Activated B cell treated with CpG ODN at 0.5 μM for 24 hours (primary cell): ENCODE data around the gene KIF24. TPM values are rescaled to one million over a fixed set of nuclear protein-coding genes. Genes with fewer than 3 reads are reported as not detected.
"Not testable (repeated sequence)": the region's sequence is repeated elsewhere in the genome, so short reads cannot be mapped to it uniquely, and the experiment has no call there.

Experiments
- ATAC-seq: fragments of 200-7000 bp; cut with Tn5 transposase; one replicate; pipeline ENCODE4 v1.10.0; 2021; ENCODE audit warnings: low read depth, mild to moderate bottlenecking, moderate library complexity
- CTCF ChIA-PET: fragments of 350-600 bp; sonication (Branson Sonifier 250); formaldehyde crosslinking; loops from one replicate; lab custom pipeline; 2021; ENCODE audit warnings: antibody characterized with exemption; lab: Charles Lee
- POLR2A ChIA-PET: fragments of 350-600 bp; sonication (Branson Sonifier 250); formaldehyde crosslinking; loops from one replicate; lab custom pipeline; 2021; ENCODE audit warnings: antibody characterized with exemption; lab: Charles Lee
- DNase-seq: peaks from one replicate; pipeline ENCODE4 v3.0.0; 2022
- H3K27ac Mint-ChIP-seq: one replicate; pipeline ENCODE4 v1.8.0; 2020; ENCODE audit warnings: mixed read lengths
- H3K27me3 Mint-ChIP-seq: one replicate; pipeline ENCODE4 v1.8.0; 2021; ENCODE audit warnings: mixed read lengths
- H3K36me3 Mint-ChIP-seq: one replicate; pipeline ENCODE4 v1.8.0; 2021; ENCODE audit warnings: low read depth, mixed read lengths
- H3K4me1 Mint-ChIP-seq: one replicate; pipeline ENCODE4 v1.8.0; 2021; ENCODE audit warnings: mixed read lengths
- H3K4me3 Mint-ChIP-seq: one replicate; pipeline ENCODE4 v1.8.0; 2020; ENCODE audit warnings: mild to moderate bottlenecking, mixed read lengths
- H3K9me3 Mint-ChIP-seq: one replicate; pipeline ENCODE4 v1.8.0; 2020; ENCODE audit warnings: mixed read lengths
- CTCF ChIP-seq: fragments of 200-600 bp; IDR thresholded peaks from one replicate; pipeline ENCODE4 v1.8.0; 2022; ENCODE audit warnings: antibody characterized with exemption, mild to moderate bottlenecking
- intact Hi-C: fragments of 100-400 bp; cut with micrococcal nuclease; formaldehyde crosslinking; loops from one replicate; pipeline ENCODE4 v1.15.1; 2024
- total RNA-seq: library from RNA; stranded (reverse); gene quantifications from 2 replicates; pipeline ENCODE4 v1.2.3, GENCODE V29; 2022

The KIF24 gene
- total RNA-seq, 1 donor from 2014 or later, result 0.71 TPM

GRCh38 chr9:34370335-34370969 is 41.4 kb upstream of the KIF24 start:
- intact Hi-C loops, result no loop called here
- H3K9me3 Mint-ChIP-seq, result no peaks in the 10 kb centered on the region
- H3K27ac Mint-ChIP-seq, result no peak overlapping the region
- POLR2A ChIA-PET, result no interaction called here
- CTCF ChIA-PET, result interaction anchor here (0.9 kb wide), 1 partner anchor 39 kb away, joined by 3 read pairs; no protein-coding TSS in a partner anchor
- DNase-seq (no peak), ATAC-seq (no peak)
- H3K4me1 Mint-ChIP-seq, result peaks cover 2% of the 10 kb centered on the region
- no peaks in the 10 kb centered on the region for H3K27me3 Mint-ChIP-seq
- no peak for TF ChIP-seq CTCF
- peak overlapping the region; percentile 44 for H3K4me3 Mint-ChIP-seq
- peaks cover 2% of the 10 kb centered on the region for H3K36me3 Mint-ChIP-seq

DNA sequence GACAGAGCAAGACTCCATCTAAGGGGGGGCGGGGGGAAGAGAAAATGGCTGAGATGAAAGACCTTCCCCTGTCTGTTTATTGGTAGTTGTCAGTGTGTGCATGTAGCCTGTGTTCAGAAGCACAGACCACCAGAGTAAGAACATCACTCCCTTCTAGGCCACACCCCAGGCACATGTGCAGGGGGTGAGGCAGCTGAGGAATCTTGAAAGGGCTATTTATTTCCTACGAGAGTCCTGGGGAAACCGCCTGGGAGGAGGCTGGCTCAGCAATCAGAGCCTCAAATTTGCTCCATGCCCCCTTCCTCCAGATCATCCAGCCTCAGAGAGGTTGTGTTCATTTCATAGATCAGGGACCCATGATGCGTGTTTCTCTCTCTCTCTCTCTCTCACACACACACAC is 40.6 kb upstream of the KIF24 start:
- ATAC-seq (no peak), DNase-seq (no peak)
- ChIA-PET POLR2A (no interaction called here), CTCF (no interaction called here)
- H3K9me3 Mint-ChIP-seq, result no peaks in the 10 kb centered on the region
- H3K4me3 Mint-ChIP-seq, result no peak overlapping the region
- H3K4me1 Mint-ChIP-seq, result no peaks in the 10 kb centered on the region
- no peak for TF ChIP-seq CTCF
- intact Hi-C loops, result no loop called here
- H3K36me3 Mint-ChIP-seq, result peaks cover 2% of the 10 kb centered on the region
- H3K27ac Mint-ChIP-seq, result no peak overlapping the region
- no peaks in the 10 kb centered on the region for H3K27me3 Mint-ChIP-seq

GRCh38 chr9:34368796-34369195 is 39.7 kb upstream of the KIF24 start:
- POLR2A ChIA-PET, H3K4me1 Mint-ChIP-seq, H3K36me3 Mint-ChIP-seq, intact Hi-C loops, CTCF ChIA-PET, H3K9me3 Mint-ChIP-seq, ATAC-seq, H3K27me3 Mint-ChIP-seq, H3K27ac Mint-ChIP-seq, DNase-seq, H3K4me3 Mint-ChIP-seq: not testable (repeated sequence)

DNA sequence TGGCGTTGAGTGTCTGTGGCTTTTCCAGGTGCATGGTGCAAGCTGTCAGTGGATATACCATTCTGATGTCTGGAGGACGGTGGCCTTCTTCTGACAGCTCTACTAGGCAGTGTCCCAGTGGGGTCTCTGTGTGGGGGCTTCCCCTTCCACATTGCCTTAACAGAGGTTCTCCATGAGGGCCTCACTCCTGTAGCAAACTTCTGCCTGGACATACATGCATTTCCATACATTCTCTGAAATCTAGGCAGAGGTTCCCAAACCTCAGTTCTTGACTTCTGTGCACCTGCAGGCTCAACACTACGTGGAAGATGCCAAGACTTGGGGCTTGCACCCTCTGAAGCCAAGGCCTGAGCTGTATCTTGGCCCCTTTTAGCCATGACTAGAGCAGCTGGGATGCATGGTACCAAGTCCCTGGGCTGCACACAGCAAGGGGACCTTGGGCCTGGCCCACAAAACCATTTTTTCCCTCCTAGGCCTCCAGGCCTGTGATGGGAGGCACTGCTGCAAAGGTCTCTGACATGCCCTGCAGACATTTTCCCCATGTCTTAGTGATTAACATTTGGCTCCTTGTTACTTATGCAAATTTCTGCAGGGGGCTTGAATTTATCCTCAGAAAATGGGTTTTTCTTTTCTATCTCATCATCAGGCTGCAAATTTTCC is 38.8 kb upstream of the KIF24 start:
- H3K4me3 Mint-ChIP-seq, H3K27me3 Mint-ChIP-seq, intact Hi-C loops, H3K9me3 Mint-ChIP-seq, H3K4me1 Mint-ChIP-seq, POLR2A ChIA-PET, H3K27ac Mint-ChIP-seq, ATAC-seq, DNase-seq, H3K36me3 Mint-ChIP-seq: not testable (repeated sequence)
- CTCF ChIA-PET, result interaction anchor here (1.3 kb wide), 1 partner anchor 36 kb away, joined by 6 read pairs; no protein-coding TSS in a partner anchor

GRCh38 chr9:34366365-34366764 is 37.3 kb upstream of the KIF24 start:
- H3K9me3 Mint-ChIP-seq, result no peaks in the 10 kb centered on the region
- intact Hi-C loops, result no loop called here
- H3K27ac Mint-ChIP-seq, result no peak overlapping the region
- TF ChIP-seq CTCF, result no peak
- no peaks in the 10 kb centered on the region for H3K4me1 Mint-ChIP-seq
- H3K4me3 Mint-ChIP-seq, result no peak overlapping the region
- H3K27me3 Mint-ChIP-seq, result no peaks in the 10 kb centered on the region
- ATAC-seq (no peak), DNase-seq (no peak)
- CTCF ChIA-PET, result interaction anchor here (1.3 kb wide), 1 partner anchor 37 kb away, joined by 6 read pairs; no protein-coding TSS in a partner anchor
- POLR2A ChIA-PET, result no interaction called here
- peaks cover 2% of the 10 kb centered on the region for H3K36me3 Mint-ChIP-seq

DNA sequence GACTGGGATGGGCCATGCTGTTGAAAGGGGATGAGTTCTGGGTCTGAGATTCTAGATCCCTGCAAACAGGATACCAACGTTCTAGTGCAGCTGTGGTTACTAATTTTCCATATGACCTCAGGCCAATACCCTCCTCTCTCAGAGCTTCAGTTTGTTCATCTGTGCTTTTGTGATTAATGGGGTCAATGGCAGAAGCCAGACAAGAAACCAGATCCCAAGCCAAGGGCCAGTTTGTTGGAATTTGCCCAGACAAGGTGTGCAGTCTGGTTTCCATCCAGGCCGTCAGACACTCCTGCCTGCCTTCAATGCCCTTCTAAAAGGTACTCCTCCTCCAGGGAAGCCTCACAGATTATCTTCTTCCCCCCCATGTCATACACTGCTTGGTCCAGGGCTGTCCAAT is 36.2 kb upstream of the KIF24 start:
- ATAC-seq, result no peak

More for the DNA sequence above, 36.2 kb upstream of the KIF24 start:
- Mint-ChIP-seq H3K4me1 (no peaks in the 10 kb centered on the region), H3K4me3 (no peak overlapping the region), H3K27ac (no peak overlapping the region), H3K36me3 (peaks cover 2% of the 10 kb centered on the region), H3K9me3 (no peaks in the 10 kb centered on the region), H3K27me3 (no peaks in the 10 kb centered on the region)
- intact Hi-C loops, result no loop called here
- CTCF ChIA-PET, result no interaction called here
- no peak for DNase-seq
- POLR2A ChIA-PET, result no interaction called here
- no peak for TF ChIP-seq CTCF
